Stimulated activated CD8-positive, alpha-beta memory T cell treated with anti-CD3 and anti-CD28 coated beads, Interleukin-2, amount 100 ng/mL, for 1 hour (primary cell): ENCODE data around the gene SZT2.

Experiments used
- DNase-seq, 2 donors: peaks; one replicate each; pipeline ENCODE4 v3.0.0-alpha.2; 2020; ENCODE audit warnings: low read depth in 2 of 2

The SZT2 gene

DNA sequence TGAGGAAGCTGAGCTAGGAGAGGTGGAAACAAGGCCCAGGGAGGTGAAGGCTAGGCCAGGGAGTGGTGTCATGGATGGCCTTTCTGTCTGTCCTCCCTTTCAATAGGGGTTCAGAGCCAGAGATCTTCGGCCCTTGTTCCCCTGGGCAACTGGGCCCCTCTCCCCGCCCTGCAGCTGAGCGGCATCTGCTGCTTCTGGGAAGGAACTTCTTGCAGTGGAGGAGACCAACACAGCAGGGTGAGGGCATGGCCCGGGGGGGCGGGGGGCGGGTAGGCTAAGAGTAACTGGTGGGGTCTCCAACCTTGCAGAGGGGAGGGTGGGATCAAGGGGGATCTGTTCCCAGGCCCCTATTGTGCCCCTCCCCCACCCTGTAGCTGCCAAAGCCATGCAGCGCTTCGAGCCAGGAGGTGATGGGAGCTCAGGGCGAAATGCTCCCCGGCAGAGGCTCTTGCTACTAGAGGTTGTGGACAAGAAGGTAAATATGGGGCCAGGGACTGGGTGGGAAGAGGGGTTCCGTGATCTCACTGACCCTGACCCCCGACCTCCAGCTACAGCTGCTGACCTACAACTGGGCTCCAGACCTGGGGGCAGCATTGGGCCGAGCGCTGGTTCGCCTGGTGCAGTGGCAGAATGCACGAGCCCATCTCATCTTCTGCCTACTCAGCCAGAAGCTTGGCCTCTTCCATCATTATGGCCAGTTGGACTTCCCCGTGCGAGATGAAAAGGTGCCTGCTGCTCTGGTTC is 52.4 kb downstream of the SZT2 start:
- no peak for DNase-seq

GRCh38 chr1:43442756-43443155 is 53.1 kb downstream of the SZT2 start:
- no peak for DNase-seq

DNA sequence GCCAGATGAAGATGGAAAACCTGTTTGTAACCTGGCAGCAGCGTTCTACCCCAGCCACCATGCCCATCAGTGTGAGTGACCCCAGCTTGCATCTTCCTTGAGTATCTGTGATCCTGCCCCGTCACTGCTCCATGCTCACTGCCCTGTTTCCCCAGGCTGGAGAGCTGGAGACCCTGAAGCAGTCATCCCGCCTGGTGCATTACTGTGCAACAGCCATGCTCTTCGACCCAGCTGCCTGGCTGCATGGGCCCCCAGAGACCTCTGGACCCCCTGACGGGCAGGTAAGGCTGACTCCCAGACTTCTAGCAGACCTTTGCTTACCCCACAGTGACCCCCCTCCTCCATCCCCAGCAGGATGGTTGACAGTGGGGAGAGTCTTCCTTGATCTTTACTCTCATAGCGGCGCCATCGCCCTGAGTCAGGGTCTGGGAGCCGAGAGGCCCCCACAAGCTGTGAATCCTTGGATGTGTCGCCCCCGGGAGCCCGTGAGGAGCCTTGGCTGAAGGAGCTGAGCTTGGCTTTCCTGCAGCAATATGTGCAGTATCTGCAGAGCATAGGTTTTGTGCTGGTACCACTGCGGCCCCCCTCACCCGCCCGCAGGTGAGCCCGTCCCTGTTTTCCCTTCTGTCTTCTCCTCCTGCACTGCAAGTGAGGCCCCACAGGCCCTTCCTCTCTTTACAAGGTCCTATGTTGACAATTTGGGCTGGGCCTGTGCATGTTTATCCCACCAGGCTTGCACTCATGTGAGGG is 53.7 kb downstream of the SZT2 start:
- DNase-seq = no peak

- DNase-seq = no peak
Measured at GRCh38 chr1:43444151-43444828, 54.6 kb downstream of the SZT2 start.

- DNase-seq = no peak
Measured at GRCh38 chr1:43444836-43445235, 55.1 kb downstream of the SZT2 start.

DNA sequence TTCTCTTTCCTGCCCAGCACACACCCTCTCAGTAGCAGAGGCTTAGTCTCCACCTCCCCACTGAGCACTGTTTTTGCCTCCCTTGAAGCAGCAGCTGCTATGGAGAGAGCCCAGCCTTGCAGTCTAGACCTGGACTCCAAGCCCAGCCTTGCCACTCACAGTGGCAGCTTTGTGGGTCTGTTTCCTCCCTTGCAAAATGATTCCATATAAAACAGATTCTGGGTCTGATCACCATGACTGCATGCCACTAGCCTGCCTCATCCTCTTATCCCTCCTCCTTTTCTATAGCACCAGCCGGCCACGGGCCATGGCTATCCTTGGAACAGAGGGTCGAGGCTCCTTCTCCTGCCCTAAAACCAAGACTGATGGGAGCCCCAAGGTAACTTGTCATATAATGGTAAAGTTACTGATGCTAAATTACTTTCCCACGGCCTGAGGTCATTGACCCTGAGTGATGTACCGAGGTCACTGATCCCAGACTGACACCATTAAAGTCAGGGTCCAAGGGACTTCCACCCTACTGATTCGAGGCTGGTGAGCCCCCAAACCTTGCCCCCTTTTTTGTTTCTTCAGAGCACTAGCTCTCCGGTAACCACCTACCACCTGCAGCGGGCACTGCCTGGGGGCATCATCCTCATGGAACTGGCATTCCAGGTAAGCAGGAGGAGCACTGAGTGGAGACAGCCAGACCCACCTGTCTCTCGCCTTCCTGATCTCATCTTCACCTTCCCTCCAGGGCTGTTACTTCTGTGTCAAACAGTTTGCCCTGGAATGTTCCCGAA is 56.1 kb downstream of the SZT2 start:
- DNase-seq = no peak

- DNase-seq = no peak
Measured at GRCh38 chr1:43446388-43446740, 56.7 kb downstream of the SZT2 start.

DNA sequence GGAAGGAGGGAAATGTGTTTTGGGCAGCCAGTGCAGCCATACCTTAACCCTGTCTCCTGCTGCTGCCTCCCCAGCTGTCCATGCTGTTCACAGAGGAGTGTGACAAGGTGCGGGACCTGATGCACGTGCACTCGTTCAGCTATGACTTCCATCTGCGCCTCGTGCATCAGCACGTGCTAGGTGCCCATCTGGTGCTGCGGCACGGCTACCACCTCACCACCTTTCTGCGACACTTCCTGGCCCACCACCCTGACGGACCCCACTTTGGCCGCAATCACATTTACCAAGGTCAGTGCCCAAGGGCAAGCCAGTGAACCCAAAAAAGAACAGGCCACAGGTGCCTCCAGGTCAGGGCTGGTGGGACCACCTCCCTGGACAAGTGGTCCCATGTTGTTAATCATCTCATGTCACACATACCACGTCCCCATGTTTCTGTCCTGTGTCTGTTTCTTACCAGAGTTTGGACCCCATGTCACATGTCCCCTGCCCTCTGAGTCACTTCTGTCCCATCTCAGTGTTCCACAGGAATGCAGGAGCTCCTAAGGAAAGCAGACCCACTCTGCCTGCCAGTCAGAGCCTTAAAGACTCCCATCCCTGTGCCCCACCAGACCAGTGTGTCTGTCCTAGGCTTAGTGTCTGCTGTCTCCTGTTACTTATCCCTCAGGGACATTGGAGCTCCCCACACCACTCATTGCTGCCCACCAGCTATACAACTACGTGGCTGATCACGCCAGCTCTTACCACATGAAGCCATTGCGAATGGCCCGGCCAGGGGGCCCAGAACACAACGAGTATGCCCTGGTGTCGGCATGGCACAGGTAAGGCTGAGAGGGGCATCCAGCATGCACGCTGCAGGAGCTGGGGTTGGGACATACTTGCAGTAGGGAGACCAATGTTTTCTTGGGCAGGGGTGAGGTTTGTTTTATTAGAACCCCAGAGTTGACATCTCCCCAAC is 57.5 kb downstream of the SZT2 start:
- no peak for DNase-seq

GRCh38 chr1:43447891-43448708 is 58.4 kb downstream of the SZT2 start:
- no peak for DNase-seq

DNA sequence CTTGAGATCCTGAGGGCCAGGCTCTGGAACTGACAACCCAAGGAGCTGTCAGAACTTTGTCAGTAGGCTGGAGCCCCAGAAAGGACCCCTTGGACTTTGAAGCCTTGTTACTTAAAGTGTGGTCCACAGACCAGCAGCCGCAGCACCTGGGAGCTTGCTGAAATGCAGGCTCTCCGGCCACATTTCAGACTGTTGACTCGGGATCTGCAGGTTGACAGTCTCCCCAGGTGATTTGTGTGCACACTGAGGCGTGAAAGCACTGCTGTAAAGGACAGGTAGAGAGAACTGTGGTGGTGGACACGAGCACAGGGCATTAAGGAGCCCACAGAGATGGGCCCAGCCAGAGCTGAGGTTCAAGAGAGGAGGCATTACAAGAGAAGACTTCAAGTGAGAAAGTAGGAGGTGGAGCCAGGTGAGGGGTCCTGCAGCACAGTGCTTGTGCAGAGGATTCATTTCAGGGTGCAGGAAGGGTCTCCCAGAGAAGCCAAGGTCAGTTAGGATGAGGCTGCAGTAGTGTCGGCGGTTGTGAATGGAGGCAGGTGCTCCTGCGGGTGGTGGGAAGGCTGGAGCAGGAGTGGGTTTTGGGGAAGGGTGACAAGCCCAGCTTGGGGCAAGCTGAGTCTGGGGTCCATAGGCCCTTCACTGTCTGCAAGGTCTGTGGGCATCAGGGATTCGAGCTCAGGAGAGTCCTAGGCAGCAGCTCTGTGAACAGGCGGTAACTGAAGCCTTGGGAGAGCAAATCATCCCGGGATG is 59.4 kb downstream of the SZT2 start:
- DNase-seq = no peak

DNA sequence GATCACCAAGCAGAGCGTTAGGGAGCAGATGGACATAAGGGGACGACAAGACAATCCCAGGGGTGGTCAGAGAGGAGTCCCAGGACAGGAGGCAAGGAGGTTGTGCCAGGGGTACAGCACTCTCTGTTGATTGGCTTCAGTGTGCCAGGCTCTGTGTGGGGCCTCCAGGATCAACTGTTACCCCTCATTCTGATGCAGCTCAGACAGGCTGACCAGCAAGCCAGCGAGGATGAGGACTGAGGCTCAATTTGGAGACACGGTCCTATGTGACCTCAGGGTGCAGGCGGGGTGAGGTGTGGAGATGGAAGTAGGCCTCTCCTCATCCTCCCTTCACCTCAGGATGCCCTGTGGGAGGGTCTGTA is 60.0 kb downstream of the SZT2 start:
- no peak for DNase-seq

DNA sequence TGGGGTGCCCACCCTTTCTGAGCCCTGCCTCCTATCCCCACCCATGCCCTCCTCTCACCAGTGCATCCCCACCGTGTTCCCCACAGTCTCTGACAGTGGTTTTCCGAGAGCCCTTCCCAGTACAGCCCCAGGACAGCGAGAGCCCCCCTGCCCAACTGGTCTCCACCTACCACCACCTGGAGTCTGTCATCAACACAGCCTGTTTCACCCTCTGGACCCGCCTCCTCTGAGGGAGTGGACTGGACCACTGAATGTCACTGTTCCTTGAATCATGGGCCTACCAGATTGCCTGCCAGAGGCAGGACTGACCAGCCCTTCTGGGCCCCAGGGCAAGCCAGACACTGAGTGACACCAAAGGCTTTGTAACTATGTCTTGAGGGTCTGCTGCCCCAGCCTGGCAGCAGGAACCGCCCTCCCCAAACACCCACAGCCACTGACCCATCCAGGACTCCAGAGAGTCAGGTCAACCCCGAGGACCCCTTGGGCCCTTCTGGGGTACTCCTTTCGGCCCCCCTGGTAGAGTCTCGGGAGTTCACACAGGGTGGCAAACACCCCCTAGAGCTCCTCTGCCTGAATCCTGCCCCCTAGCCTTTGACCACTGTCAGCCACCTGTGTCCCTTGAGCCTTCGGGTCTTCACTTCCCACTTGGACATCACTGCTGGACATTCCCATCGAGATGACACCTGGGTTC is 60.7 kb downstream of the SZT2 start:
- DNase-seq = no peak

- DNase-seq = no peak
Measured at GRCh38 chr1:43451157-43451591, 61.5 kb downstream of the SZT2 start.

DNA sequence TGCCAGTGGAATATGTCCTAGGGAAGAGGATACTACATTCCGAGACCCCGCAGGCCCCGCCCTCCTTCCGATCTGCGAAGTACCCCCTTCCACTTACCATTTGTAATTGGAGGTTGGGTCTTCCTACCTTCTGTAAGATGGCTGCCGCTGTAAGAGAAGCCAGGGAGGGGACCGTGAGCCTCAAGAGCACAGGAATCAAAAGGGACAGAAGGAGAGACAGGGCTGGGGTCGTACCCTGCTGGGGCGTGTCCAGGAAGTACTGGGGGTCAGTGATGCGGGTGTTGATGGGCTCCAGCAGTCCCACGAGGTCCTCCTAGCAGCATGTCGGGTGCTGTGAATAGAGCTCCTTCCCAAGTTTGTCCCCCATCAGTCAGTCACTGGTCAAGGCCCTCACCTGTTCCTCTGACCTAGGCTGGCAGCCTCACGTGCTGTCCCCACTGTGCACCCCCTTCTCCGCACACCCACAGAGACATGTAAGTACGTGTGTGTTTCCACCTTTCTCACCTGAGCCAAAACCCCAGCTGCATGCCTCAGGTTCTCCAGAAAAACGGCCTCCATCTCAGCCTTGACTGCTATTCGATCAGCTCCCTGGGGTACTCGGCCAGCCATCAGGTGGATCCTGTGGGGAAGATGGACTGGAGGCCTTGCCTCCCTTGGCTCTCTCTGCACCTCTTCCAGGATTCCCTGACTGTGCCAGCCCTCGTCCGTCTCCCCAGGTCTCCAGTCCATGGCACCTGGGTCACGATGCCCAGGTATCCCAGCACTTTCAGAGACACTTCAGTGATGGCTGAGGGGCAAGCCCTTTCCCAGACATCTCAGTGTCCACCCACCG is 62.2 kb downstream of the SZT2 start:
- no peak for DNase-seq

GRCh38 chr1:43452789-43453441 is 63.2 kb downstream of the SZT2 start:
- DNase-seq = no peak

DNA sequence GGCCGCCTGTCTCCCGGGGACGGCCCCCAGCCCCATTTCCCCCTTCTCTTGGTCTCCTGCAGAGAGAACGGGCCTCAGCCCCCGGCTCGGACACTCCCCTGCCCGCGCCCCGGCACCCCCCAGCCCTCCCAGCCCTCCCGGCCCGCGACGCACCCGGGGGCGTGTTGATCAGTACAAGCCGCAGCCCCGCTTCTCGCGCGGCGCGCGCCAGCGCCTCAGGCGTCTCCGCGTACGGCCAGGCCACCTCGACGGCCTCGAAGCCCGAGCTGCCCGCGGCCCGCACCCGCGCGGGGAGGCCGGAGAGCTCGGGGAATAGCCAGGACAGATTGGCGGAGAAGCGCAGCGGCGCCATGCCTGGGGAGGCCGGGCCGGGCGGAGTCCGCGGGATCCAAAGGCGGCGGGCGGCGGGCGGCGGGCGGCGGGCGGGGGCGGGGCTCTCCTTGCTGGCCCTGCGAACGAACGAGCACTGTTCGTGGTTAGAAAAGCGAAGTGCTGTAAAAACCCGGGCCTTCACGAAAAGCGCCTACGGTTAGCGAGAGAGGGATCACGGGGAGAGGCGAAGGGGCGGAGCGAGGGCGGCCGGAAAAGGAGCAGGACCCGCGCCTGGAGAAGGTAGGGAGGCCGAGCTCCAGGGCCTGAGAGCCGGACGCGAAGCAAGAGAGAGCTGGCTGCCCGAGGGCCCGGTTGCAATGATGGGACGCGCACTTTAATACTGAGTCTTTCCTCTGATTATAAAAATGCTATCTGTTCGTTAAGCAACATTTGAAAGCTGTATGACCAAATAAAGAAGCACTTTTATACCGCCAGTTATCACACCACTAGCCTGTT is 64.0 kb downstream of the SZT2 start, which contains the start of gene HYI:
TSS of gene HYI (minus strand) at position 490 of the 828 bp plus-strand sequence. CDS start at position 352, 138 bp downstream.
- peak; percentile 7 to 34 for DNase-seq
